ENCODE measurements around the gene MAP2K6.
A peak's percentile ranks its signal among the peaks of the same experiment; 100 is the strongest.

MAP2K6 gene

DNA sequence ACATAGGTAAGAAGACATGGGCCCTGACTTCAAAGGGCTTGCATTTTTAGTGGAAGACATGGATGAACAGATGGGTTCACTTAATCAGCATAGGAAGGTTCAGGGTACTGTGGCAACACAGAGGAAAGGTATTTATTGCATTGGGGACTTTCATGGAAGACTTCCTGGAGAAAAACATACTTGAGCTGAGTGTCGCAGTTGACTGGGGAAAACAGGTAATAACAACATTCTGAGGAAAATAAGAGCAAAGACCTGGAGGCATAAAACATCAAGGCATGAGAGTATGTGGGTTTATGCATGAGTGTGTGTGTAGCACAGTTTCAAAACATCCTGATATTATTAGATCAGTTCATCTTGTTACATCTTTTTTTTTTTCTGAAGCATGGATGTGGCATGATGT lies 82.7 kb downstream of the MAP2K6 start:
- FAIRE-seq, result no peak

GRCh38 chr17:69499318-69499717 lies 84.8 kb downstream of the MAP2K6 start:
- no peak for FAIRE-seq

- FAIRE-seq, result no peak
These were observed 86.5 kb downstream of the MAP2K6 start for GRCh38 chr17:69500911-69501429.

GRCh38 chr17:69501591-69502468 lies 87.3 kb downstream of the MAP2K6 start:
- FAIRE-seq, result no peak

DNA sequence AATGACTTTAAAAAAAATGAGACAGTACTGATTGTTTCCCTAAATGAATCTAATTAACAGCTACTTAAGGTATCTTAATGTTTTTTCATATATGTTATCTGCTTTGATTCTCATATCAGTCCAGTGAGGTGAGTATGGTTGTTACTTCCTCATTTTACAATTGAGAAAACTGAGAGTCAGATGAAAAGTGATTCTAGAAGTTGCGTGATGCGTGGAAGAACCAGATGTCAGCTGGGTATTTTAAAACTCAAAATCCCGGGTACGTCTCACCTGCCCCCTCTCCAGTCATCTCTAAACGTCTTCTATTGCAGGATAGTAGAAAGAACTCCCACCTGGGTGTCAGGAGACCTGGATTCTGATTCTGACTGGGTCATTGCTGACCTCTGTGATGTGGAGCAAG lies 89.2 kb downstream of the MAP2K6 start:
- no peak for FAIRE-seq

DNA sequence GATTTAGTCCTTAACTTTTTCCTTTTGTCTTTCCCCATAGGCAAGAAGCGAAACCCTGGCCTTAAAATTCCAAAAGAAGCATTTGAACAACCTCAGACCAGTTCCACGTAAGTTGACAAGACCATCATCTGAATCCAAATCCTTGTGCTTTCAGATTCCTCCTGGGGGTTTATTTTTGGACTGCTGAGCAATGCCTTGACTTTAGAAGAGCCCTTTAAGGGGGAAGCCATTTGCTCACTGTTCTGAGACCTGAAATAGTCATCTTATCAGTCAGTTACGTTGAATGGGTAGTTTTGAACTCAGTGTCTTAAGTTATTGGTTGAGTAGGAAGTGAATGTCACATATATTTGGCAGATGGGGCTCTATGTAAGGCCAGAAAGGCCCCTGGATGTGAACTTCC lies 91.2 kb downstream of the MAP2K6 start:
- FAIRE-seq, result no peak

DNA sequence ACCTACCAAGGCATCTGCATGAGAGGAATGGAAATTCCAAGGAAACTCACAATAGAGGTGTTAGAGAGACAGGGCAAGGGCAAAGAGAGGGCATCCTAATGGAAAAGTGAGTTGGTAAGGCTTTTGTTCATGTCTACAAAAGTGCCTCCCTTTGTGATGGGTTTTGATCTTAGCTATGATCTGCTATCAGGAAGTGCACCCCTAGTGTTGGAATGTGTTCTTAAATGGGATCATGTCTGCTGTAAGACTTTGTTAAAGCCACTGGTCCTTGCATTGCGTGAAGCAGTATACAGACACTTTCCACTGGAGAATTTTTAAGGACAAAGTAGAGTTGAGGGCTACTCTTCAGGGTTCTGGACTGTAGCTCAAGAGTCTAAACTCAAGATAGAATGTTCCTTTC lies 92.0 kb downstream of the MAP2K6 start:
- no peak for FAIRE-seq

- no peak for FAIRE-seq
These were observed 94.3 kb downstream of the MAP2K6 start for GRCh38 chr17:69508814-69509213.

DNA sequence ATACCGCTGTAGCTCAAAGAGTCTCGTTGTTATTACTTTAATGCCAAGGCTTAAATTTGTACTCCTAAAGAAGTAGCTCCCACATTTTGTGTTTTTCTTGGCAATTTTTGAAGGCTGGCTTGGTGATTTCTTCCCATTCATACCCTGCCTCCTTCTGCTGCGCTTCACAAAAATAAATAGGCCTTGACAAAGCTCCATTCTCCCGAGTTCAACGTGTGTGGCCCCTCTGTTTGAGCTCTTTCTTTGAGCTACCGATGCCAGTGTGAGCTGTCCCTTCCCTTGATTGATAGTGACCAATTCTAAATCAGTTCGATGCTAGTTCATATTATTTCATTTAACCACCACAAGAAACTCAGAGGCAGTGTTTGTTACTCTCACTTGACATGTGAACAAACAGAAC lies 96.8 kb downstream of the MAP2K6 start:
- FAIRE-seq, result no peak

GRCh38 chr17:69512946-69513345 lies 98.4 kb downstream of the MAP2K6 start:
- no peak for FAIRE-seq

- FAIRE-seq, result no peak
These were observed 101.7 kb downstream of the MAP2K6 start for GRCh38 chr17:69516225-69516624.

DNA sequence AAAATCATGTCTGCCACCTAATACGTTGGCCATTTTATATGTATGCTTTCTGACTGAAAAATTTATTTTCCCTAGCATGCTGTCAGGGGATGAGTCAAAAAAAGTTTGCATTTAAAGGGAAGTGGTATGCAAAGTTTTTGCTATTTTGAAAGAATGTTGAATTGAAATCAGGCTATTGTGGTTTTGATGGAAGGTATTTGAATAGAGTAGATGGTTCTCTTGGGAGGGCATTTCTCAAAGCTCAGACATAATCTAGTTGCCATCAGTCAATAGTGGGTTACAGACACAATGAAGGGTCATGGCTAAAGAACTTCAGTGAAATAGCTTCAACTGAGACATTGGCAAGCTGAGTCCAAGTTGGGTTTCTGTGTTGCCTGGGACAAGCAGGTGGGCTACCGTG lies 102.4 kb downstream of the MAP2K6 start:
- no peak for FAIRE-seq

- FAIRE-seq, result no peak
These were observed 104.5 kb downstream of the MAP2K6 start for GRCh38 chr17:69518951-69519350.

- FAIRE-seq, result peak; percentile 3
These were observed 108.9 kb downstream of the MAP2K6 start for GRCh38 chr17:69523244-69523861.

DNA sequence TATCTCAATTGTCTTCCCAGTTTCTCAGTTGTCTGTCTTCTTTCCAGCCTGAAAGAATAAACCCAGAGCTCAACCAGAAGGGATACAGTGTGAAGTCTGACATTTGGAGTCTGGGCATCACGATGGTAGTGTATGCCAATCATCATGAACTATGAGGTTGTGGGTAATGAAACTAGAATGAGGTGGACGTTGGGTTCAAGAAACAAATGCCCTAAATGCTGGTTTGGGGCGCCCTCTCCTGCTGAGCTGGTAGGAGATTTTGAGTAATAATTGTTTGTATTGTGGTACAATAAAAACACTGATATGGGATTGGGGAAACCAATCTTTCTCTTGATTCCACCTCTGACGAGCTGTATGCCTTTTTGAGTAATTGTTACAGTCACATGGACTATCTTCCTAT lies 110.4 kb downstream of the MAP2K6 start:
- no peak for FAIRE-seq

DNA sequence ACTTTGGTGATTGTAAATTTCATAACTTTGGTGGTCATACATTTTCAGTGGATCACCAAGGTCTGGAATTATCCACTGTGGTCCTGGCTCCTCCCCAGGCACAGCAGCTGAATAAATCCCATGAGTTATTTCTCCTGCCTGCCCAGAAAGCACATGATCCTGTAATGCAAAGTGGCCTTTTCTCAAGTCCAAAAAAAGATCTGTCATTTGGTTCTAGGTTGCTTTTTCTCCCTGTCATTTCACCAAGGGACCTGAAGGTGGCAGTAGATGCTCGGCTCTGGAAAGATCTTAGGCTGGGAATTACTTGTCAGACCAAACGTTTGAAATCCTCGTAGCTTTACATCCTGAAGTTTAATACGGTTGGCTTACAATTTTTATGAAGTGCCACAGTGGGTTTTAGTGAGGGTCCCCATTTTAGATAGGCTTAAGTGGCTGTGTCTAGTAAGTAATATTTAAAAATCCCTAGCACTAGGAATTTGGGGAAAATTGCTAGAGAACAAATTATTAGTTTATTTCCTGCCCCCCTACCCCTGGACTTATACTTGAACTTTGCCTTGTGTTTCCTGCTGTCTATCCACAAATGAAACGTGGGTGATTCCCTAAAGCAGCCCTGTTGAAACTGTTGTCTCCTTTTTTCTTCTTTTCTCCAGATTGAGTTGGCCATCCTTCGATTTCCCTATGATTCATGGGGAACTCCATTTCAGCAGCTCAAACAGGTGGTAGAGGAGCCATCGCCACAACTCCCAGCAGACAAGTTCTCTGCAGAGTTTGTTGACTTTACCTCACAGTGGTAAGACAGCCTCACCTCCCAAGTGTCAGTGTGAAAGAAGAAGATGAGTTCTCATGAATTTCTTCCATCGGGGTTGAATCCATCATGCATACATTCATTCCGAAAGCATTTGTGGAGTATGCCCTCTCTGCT lies 111.7 kb downstream of the MAP2K6 start:
- peak; percentile 91 for FAIRE-seq

- FAIRE-seq, result no peak
These were observed 113.5 kb downstream of the MAP2K6 start for GRCh38 chr17:69528035-69528434.

DNA sequence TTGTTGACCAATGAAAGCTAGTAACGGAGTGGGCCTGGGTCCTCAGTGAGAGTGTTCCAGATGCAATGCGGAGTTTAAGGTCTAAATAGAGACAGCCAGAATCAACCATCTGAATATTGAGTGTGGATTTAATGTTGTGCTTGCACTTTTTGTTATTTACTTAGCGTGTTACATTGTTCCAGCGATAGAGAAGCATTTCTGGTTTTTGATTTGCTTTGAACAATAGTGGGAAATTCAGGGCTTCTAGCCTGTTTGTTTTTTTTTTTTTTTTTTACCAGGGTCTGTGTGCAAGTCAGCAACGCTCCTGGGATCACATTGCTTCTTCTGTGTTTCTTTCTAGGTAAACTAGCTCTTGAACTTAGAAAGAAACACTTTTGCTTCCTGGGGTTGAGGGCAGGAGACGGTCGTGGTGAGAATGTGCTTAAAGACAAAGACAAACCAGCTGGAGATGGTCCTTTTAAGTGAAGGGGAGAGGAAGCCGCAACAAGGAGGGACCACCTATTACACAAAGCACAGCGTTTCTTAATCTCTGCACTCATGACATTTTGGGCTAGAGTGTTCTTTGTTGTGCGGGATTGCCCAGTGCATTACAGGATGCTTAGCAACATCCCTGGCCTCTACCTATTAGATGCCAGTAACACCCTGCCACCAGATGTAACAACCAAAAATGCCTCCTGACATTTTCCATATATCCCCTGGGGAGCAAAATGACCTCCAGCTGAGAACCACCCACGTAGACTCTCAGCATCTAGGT lies 119.2 kb downstream of the MAP2K6 start:
- FAIRE-seq, result no peak

- no peak for FAIRE-seq
These were observed 119.7 kb downstream of the MAP2K6 start for GRCh38 chr17:69534235-69534621.

GRCh38 chr17:69535016-69535570 lies 120.6 kb downstream of the MAP2K6 start:
- no peak for FAIRE-seq

DNA sequence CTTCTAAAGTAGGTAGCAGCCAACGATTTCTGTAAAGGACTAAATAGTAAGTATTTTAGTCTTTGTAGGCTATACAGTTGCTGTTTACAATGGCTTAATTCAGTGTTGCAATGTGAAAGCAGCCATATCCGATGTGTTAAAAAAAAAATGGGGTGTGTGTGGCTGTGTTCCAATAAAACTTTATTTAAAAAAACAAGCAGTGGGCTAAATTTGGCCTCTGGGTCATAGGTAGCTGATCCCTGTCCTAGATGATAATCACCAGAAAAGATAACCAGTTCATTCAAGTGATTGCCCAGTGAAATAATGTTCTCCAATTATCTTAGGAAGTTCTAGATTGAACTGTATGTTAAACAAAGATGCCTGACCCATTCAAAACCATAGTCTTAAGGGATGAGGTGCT lies 124.3 kb downstream of the MAP2K6 start:
- FAIRE-seq, result no peak

DNA sequence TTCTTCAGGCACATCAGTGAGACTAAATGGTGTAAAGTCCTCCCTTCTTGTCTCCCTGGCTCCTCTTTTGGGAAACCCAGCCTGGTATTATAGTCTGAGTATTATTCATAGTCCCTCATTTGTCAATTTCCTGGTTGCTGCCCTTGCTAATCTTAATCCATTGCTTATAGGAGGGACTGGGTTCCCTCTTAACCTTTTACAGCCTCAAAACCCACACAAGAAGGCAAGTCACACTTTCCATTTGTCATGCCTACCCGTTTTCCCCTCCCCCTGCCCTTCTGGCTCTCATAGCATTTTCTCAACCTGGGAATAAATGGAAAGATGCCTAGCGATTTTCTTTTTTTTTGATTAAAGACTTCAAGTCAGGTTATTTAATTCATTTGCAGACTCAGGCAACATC lies 124.8 kb downstream of the MAP2K6 start:
- no peak for FAIRE-seq
